GM10266 (cell line): ENCODE data around the gene AQP12A.
"Not testable (repeated sequence)": the region's sequence is repeated elsewhere in the genome, so short reads cannot be mapped to it uniquely, and the experiment has no call there.

Experiments used
- DNase-seq: peaks from one replicate; pipeline ENCODE4 v3.0.0; 2012; ENCODE audit errors: extremely low spot score
- TF ChIP-seq, protein P1 (sequence below): IDR thresholded peaks from 2 replicates; pipeline ENCODE4 v1.5.1; 2012; ENCODE audit warnings: mild to moderate bottlenecking, low read depth; ENCODE audit not compliant: control insufficient read depth, insufficient read depth; ENCODE audit errors: missing control alignments

Gene AQP12A

DNA sequence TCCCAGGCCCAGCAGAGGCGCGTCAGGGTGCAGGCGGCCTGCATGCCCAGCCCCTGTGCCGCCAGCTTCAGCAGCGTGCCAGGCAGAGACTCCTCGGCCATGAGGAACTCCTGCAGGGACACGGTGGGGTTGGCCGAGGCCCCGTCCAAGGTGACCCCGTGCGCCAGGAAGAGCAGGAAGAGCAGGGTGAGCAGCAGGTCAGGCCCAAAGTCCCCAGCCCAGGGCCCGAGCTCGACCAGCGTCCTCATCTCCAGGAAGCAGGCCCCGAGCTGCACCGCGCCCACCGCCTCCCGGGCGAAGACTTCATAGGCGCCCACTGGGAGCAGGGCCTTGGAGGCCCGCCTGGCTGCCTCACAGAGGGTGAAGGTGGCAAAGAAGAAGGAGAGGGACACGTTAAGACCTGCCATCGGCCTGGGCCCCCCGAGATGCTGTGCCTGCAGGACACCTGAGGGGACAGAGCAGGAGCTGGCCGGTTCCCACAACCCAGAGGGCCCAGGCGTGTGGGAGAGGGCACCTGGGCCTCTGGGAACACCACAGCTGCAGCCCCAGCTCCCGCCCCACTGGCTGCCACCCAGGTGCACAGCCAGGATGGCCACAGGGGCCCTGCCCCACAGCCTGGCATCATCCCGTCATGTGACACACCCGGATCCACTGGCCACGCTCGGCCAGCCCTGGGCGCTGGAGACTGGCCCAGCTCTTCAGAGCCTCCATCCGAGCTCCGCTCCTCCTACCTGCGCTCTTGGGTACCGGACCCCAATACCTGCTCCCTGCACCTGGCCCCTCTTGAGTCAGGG, 9.0 kb upstream of the AQP12A start, which contains the start of gene AQP12B:
Gene AQP12B, minus strand, starts transcription at position 455 of the 794 bp plus-strand sequence. Its CDS starts 48 bp downstream, at position 407.
- DNase-seq: not testable (repeated sequence)

DNA sequence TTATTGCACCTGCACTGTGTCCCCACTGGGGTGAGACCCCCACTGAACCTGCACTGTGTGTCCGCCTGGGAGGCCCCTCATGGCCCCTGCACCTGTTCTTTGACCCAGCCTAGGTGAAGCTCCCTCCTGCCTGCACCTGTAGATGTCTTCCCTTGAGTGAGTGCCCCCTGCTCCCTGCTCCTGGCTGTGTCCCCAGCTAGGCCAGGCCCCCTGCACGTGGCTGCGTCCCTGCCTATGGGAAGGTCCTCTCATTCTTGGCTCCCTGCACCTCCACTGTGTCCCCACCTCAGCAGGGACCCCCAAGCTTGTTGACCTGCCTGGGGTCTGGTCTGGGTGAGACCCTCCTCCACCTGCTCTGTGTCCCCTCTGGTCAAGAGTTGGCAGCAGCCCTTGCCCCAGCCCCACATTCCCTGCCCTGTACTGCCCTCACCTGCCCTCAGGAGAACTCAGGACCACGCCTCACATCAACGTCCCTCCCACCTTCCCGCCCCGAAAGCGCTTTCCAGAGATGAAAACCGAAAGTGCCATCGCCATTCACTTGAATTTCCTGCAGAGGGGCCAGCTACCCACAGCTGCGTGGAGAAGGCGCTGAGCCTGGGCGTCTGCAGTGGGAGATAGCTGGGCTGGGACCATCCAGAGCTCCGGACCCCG, 8.2 kb upstream of the AQP12A start:
- not testable (repeated sequence) for DNase-seq

DNA sequence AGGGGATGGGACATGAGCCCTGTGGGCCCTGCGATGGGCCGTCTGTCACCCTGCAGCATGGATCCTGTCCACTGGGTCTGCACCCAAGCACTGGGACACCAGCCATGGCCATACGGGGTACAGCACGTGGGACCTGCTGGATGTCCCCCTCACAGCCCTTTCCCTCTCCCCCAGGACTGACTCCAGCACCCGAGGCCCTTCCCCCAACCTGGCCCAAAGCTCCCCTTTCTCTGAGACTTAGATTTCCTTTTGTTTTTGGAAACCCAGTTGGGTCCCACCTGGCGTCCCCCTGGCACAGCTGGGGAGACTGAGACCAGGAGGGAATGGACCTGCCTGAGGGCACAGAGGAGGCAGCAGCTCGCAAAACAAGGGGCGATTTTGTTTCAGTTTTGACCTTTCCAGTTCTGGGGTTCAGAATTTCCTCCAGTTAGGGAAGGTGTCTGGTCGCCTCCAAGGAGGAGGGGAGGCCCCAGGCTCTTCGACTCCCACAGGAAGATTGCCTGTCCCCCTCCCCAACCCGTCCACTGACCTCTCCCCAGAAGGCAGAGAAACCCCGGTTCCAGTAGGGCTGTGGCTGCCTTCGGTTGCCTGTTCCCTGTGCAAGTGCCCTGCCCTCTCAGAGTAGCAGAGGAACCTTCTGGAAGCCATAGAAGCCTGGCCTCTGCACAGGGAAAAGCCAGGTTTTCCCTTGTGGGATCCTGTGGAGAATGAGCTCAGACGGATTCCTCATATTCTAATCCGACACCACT, 7.5 kb upstream of the AQP12A start:
- DNase-seq: peak; percentile 8

DNA sequence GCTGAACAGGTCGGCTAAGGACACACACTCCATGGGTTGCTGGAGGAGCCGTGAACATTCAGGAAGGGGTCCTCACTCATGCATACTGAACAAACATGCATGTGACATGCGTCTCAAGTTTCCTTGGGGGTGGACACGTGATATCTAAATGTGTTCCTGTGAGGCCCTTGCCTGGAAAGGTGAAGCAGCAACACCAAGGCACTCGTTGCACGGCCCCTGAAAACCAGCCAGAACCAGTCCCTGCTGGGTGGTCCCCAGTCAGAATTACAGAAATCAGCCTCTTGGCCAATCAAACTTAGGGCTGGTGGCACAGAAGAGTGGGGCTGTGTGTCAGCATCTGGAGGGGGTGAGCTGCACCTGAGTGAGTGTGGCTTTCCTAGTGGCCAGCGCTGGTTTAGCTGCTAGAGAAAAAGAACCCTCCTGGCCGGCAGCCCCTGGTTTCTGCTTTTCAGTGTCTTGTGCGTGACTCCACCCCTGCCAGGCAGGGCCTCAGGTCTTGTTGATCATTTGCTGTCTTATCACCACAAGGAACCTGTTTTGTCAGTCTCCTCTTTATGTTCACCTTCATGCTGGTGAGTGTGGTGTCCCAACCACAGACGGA, 5.8 kb upstream of the AQP12A start:
- peak; percentile 38 for DNase-seq
- TF ChIP-seq, protein P1, sequence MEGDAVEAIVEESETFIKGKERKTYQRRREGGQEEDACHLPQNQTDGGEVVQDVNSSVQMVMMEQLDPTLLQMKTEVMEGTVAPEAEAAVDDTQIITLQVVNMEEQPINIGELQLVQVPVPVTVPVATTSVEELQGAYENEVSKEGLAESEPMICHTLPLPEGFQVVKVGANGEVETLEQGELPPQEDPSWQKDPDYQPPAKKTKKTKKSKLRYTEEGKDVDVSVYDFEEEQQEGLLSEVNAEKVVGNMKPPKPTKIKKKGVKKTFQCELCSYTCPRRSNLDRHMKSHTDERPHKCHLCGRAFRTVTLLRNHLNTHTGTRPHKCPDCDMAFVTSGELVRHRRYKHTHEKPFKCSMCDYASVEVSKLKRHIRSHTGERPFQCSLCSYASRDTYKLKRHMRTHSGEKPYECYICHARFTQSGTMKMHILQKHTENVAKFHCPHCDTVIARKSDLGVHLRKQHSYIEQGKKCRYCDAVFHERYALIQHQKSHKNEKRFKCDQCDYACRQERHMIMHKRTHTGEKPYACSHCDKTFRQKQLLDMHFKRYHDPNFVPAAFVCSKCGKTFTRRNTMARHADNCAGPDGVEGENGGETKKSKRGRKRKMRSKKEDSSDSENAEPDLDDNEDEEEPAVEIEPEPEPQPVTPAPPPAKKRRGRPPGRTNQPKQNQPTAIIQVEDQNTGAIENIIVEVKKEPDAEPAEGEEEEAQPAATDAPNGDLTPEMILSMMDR: no peak

DNA sequence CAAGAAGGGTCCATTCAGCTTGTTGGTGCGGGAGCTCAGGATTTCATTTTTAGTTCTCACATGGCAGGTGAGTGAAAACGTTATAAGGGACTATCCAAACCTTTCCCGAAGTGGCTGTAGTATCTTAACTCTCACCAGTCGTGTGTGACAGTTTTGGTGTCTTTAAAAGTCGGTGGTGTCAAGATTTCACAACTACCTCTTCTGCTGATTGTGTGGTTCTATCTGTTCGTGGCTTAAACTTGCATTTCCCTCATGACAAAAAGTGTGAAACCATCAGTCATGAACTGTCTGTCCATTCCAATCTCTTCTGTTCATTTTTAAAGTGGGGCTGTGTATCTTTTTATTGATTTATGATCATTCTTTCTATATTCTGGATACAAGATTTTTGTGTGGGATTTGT, 5.2 kb upstream of the AQP12A start:
- DNase-seq: peak; percentile 27
- TF ChIP-seq, protein P1: no peak

DNA sequence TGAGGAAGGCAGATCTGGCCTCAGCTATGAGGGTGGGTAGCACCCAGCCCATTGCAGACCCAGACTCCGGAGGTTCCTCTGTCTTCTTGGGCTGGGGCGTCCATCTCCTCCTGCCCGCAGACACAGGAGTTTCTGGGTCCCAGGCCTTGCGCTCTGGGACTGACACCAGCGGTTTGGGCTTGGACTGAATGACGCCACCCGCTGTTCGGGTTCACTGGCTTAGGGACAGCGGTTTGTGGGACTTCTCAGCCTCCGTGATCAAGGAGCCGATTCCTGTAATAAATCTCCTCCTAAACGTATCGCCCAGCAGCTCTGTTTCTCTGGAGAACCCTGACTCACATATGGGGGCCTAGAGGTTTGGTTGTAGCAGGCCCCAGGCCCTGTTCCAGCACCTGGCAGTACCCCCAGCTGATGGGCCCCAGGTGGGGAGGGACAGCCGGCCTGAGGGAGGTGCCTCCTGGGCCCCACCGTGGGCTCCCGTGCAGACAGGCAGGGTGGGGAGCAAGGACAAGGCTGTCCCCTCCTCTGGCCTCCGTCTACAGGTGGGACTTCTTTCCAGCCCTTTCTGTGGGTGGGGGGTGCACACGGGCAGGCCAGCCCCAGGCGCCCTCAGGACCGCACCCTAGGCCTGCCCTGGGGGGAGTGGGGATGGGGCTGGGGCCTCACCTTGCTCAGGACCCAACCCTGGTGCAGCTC, 4.5 kb upstream of the AQP12A start:
- TF ChIP-seq, protein P1: no peak
- DNase-seq: peak; percentile 21

DNA sequence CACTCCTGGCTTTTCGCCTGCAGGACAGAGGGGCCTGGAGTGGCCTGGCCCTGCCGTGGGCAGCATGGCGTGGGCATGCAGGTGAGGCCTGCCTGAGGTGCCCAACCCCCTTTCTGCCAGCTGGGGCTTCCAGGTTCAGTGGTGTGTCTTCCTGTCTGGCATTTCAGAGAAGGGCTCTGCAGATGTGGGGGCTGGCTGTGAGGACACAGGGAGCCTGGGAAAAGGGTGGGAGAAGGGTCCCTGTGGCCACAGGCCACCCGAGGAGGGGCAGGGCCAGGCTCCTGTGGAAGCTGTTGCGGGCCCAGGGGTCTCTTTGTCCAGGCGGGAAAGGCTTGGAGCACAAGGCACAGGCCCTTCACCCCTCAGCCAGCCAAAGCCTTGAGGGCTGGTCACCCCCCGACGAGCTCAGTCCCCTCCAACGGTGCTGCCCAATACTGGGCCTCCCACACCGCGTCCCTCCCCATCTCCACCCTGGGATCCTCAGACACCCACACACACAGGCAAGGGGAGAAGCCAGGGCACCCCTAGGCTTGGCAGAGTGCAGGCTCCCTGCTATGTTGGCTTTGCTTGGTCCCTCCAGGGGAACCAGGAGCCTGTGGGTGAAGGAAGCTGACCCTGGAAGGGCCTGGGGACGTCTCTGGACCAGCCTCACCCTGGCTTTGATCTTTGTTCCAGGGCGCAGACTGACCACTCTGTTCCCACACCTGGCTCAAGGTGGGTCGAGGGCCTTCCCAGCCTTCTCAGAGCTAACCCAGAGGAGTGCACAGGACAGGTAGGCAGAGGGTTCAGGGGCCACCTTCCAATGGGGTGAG, 3.7 kb upstream of the AQP12A start:
- peak; percentile 23 for DNase-seq
- TF ChIP-seq, protein P1: no peak

DNA sequence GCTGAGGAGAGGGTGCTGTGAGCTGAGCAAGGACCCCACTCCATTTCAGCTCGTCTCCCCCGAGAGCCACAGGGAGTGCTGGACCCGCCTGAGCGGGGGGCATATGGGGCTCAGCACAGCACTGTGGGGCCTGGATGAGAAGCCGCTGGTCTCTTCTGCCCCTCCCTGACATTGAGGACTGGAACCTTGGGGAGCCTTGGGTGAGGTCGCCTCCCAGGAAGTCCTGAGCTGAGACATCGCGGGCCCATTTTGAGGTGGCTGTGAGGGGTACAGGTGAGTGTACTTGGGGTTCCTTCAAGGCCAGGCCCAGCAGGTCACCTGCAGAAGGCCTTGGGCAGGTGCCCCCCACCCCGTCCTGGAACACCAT, 3.1 kb upstream of the AQP12A start:
- no peak for DNase-seq
- TF ChIP-seq, protein P1: no peak
